GM19239 (cell line): ENCODE measurements around the gene EFNB3.
A peak's percentile ranks its signal among the peaks of the same experiment; 100 is the strongest.

Experiments
- DNase-seq: peaks from one replicate; pipeline ENCODE4 v3.0.0; 2011; ENCODE audit warnings: low spot score; ENCODE audit not compliant: insufficient read length
- FAIRE-seq: peaks from 2 replicates; lab custom pipeline; 2011; peaks lifted over from hg19 to GRCh38; lab: Jason Lieb, UNC

EFNB3 gene

DNA sequence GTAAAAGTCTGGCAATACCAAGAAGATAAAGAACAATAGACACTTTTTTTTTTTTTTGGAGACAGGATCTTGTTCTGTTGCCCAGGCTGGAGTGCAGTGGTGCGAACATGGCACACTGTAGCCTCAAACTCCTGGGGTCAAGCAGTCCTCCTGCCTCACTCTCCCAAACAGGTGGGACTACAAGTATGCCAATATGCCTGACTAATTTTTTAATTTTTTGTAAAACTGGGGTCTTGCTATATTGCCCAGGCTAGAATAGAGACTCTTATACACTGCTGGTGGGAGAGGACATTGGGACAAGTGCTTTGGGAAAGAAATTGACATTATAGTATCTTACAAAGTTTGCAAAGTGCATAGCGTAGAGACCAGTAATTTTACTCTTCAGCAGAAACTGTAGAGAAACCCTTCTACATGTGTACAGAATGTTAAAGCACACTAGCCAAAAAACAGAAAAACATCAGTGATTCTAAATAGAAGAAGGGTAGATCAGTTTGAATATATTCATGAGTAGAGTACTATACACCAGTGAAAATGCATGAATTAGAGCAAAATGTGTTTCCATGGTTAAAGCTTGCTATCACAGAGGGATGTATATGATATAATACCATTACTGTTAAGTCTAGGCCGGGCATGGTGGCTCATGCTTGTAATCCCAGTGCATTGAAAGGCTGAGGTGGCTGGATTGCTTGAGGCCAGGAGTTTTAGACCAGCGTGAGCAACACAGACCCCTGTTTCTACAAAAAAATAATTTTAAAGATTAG, 7.0 kb upstream of the EFNB3 start:
- no peak for DNase-seq
- FAIRE-seq: no peak

DNA sequence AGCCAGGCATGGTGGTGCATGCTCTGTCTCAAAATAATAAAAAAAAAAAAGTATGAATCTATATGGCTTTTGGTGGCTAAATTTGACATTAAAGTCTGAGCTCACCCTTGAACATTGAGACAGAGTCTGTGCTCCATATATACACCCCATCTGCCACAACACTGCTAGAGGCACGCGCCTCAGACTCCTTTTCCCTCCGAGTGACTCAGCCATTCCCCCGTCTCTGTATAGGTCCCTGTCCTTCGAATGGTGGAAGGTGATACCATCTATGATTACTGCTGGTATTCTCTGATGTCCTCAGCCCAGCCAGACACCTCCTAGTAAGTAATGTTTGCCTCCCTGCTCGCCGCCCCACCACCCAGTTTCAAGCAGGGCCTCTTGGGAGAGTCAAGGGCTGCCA, 4.5 kb upstream of the EFNB3 start:
- no peak for FAIRE-seq
- no peak for DNase-seq

DNA sequence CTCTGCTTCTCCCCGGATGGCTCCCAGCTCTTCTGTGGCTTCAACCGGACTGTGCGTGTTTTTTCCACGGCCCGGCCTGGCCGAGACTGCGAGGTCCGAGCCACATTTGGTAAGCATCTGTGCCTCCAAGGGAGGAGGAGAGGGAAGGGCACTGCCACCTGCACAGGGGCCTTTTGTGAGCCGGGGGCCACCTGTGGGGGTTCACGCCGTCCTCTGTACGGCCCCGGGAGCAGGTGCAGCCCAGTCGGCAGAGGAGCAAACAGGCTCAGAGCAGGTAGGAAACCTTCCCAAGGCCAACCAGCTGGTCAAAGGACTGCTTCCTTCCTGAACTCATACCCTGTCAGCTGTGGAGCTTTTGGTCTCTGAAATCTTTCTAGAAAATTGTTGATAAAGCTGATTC, 3.3 kb upstream of the EFNB3 start:
- FAIRE-seq (no peak), DNase-seq (no peak)

DNA sequence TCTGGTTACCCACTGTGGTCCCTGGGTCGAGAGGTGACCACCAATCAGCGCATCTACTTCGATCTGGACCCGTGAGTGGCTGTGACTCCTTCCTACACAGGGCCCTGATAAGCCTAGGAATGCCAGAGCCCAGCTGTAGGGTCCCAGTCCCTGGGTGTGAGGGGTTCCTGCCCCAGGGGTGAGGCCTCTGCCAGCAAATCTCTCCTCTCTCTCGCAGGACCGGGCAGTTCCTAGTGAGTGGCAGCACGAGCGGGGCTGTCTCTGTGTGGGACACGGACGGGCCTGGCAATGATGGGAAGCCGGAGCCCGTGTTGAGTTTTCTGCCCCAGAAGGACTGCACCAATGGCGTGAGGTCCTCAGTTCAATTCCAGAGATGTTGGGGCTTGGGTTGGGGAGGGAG, 2.2 kb upstream of the EFNB3 start:
- FAIRE-seq (no peak), DNase-seq (no peak)

DNA sequence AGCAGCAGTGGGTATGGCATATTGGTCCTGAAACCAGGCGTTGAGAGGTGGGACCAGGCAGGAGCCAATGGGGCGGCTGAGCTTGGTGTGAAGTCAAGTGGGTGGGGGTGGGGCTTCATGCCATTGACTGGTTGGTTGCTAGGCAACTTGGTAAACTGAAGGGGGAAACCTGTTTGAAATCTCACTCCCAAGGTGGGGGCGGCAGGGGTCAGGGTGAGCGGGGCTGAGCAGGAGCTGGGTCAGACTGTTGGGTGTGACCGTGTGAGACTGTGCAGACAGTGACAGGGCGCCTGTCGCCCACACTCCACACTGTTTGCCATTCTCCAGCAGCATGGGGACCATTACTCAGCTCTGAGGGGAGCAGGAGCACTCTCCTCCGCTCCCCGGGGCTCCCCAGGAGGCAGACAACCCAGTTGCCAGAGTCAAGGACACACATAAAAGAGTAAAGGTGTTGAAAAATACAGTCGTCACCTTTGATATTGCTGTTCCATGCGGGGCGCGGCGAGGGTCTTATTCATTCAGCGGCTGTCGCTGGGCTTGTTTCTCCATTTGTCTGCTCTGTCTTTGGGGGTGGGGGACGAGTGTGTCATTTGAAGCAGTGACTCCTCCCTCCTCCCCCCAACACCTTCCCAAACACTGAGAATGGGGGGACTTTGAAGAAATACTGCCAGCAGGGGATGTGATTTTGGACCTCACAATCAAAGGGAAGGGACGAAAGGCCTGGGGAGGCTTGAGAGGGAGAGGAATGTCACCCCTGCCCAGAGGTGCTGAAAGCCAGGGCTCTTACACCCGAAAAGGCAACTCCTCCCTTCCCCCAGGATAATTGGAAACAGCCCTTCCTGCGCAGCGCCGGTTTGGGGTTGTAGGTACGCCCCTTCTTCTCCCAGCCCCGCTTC, 1.2 kb upstream of the EFNB3 start:
- DNase-seq (no peak), FAIRE-seq (no peak)

DNA sequence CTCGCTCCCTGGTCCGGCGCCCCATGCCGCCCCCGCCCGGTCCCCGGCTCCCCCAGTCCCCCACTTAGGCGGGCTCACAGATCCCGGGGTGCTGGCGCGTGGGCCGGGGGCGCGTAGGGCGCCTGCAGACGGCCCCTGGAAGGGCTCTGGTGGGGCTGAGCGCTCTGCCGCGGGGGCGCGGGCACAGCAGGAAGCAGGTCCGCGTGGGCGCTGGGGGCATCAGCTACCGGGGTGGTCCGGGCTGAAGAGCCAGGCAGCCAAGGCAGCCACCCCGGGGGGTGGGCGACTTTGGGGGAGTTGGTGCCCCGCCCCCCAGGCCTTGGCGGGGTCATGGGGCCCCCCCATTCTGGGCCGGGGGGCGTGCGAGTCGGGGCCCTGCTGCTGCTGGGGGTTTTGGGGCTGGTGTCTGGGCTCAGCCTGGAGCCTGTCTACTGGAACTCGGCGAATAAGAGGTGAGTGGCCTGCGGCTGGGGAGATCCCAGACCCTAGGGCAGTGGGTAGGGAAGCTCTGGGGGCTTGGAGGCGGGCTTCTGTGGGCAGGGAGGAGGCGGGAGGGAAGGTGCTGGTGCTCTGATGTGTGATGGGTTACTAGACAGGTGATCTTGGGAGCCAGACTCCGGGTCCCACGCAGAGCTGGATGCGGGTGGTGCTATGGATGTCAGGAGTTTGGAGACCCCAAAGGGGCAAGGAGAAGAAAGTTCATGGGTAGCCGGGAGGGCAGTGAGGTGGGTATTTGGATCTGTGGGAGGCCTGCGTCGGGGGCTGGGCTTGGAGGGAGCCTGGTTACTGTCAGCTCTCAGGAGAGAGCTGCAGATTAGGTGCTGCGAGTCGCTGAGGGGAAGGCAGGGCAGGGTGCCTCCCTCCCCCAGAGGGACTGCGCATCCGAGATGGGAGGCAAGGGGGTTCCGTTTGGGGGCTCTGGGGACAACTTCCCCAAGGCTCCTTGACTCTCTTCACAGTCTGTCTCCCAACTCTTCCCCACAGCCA, 560 bp downstream of the EFNB3 start:
- DNase-seq: no peak
- no peak for FAIRE-seq

DNA sequence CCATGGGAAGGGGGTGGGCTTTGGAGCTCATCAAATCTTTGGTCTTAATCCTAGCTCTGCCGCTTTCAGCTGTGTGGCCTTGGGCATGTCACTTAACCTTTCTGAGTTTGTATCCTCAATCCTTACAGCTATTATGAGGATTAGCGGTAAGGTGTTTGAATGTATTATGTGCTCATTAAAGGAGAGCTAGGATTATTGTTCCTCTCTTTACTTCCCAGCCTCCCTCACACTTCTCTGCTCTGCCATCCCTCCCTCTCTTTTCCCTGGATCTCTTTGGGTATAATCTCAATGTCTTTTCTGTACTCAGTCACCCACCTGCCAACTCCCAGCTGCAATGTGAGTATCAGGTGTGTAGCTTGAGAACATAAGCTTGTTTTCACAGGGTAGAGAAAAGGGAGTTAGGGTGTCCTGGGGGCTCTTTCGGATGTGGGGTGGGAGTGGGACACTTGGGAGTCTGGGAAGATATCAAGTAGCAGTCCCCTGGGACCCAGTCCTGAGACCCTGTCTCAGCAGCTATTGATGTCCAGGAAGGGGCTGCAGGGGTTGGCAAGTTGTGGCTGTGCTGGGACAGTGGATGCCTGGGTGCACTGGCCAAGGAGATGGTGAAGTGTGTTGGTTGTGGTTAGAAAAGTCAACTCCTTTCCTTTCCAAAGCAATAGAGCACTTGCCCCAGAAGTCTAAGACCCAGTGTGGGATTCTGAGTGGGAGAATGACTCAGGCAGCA, 1.8 kb downstream of the EFNB3 start:
- DNase-seq (no peak), FAIRE-seq (no peak)

DNA sequence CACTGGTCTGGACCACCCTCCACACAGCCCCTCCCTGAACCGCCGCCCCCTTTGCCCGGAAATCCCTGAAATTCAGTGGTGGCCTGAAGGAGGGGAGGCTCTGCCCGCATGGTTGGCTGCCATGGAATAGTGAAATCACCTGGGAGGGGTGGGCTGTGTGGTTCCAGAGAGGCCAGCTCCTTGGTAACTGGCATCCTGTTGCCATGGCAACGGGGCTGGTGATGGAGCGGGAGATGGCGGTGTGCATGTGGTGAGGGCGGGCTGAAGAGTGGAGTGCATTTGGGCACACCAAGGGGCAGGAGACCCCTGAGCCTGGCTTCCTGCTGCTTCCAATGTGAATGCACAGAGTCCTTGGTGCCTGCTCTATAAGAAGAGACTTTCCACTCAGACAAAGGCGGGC, 2.4 kb downstream of the EFNB3 start:
- FAIRE-seq (no peak), DNase-seq (no peak)

DNA sequence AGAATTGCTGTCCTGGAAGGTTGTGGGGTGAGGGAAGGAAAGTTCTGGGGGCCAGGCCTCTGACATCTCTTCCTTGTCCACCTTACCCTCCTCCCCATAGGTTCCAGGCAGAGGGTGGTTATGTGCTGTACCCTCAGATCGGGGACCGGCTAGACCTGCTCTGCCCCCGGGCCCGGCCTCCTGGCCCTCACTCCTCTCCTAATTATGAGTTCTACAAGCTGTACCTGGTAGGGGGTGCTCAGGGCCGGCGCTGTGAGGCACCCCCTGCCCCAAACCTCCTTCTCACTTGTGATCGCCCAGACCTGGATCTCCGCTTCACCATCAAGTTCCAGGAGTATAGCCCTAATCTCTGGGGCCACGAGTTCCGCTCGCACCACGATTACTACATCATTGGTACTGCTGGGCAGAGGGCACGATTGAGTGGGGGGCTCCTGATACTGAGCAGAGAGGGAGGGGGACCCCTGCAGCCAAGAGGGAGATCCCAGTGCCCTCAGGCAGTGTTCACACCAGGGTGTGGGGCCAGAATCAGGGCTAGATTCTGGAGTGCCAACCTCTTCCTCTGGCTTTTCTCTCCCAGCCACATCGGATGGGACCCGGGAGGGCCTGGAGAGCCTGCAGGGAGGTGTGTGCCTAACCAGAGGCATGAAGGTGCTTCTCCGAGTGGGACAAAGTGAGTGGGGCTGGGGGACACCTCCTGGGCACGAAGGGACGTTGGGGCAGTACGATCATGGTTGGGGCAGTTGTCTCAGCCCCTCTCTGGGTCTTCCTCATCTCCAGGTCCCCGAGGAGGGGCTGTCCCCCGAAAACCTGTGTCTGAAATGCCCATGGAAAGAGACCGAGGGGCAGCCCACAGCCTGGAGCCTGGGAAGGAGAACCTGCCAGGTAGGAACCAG, 3.1 kb downstream of the EFNB3 start:
- no peak for FAIRE-seq
- no peak for DNase-seq

DNA sequence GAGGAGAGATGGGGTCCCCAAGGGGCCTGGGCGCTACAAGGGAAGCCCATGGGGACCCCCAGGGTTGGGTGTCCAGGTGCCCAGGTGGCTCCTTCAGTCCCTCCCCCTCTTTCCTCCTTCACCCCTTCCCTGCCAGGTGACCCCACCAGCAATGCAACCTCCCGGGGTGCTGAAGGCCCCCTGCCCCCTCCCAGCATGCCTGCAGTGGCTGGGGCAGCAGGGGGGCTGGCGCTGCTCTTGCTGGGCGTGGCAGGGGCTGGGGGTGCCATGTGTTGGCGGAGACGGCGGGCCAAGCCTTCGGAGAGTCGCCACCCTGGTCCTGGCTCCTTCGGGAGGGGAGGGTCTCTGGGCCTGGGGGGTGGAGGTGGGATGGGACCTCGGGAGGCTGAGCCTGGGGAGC, 4.0 kb downstream of the EFNB3 start:
- DNase-seq: no peak

DNA sequence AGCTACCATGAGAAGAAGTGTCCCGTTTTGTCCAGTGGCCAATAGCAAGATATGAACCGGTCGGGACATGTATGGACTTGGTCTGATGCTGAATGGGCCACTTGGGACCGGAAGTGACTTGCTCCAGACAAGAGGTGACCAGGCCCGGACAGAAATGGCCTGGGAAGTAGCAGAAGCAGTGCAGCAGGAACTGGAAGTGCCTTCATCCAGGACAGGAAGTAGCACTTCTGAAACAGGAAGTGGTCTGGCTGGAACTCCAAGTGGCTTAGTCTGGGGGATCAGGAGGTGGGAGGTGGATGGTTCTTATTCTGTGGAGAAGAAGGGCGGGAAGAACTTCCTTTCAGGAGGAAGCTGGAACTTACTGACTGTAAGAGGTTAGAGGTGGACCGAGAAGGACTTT, 5.3 kb downstream of the EFNB3 start:
- DNase-seq (no peak), FAIRE-seq (peak; percentile 68)

More for the DNA sequence above, 4.0 kb downstream of the EFNB3 start:
- no peak for FAIRE-seq

DNA sequence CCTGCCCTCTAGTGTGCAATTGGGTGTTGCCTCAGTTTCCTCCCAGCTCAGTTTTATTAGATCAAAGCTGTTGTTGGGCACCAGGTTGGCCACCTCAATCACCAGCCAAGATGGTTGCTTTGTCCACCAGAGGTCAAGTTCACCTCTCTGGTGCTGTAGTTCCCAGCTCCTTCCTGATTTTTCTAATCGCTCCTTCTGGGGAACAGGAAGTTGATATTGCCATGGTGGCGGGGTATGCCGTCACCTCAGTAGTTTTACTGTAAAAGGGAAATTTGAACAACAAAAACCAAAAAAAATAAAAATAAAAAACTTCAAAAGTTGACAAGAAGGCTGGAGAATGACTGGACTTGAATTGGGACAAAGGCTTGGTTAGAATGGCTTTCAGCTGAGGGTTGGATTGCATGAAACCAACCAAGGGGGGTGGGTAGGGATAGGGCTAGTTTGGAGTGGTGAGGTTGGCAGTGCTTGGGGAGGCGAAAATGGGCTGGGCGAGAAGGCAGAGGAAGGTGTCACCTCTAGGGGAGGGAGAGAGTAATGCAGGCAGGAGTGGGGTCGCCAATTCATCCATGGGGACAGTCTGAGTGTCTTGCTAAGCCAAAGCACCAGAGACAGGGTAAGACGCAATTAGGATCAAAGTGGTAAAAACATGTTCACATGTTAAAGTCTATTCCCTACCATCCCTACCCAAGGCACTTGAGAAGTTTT, 6.2 kb downstream of the EFNB3 start:
- no peak for FAIRE-seq

DNA sequence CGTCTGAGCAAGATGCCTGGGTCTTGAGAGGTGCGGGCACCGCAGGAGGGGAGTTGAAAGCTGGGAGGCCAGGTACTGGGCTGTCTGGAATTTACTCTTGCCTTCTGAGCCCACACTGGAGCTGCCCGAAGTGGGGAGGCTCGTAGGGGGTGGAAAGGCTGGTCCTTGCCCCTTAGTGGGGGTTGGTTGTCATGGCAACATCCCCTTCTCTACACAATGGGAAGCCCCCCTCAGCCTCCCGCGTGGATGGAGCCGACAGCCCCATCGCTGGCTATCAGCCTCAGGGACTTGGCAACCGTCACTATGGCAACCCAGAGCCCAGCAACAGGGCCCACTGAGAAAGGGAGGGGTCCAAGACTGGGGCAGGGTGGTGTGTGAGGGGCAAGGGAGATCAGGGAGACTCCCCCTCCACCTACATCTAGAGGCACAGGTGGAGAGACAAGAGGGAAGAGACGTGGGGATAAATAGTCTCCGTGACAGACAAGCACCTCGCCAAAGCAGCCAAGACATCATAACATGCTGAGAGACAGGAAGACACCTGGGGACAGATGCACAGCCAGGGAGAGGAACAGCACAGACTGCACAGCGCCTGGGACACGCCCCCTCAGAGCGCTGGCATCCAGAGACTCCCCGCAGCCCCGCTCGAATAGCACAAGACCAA, 7.2 kb downstream of the EFNB3 start:
- DNase-seq (no peak), FAIRE-seq (no peak)

More for the DNA sequence above, 6.2 kb downstream of the EFNB3 start:
- no peak for DNase-seq

DNA sequence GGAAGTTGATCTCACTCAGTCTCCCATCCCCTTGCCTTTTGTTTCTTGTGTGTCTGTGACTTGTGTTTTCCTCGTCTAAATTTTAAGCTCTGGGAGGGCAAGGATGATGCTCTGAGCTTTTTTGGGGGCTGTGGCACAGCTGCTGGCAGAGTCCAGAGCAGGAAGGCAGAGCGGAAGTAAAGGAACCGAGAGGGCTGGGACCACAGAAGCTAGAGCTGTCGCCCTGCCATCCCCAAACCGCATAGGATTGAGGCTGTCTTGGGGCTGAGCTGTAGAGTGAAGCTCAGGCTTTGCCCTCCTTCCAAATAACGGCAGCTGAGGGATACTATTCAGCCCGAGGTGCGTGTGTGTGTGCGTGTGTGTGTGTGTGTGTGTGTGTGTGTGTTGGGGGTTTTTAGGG, 8.8 kb downstream of the EFNB3 start:
- DNase-seq: no peak
- FAIRE-seq: no peak

DNA sequence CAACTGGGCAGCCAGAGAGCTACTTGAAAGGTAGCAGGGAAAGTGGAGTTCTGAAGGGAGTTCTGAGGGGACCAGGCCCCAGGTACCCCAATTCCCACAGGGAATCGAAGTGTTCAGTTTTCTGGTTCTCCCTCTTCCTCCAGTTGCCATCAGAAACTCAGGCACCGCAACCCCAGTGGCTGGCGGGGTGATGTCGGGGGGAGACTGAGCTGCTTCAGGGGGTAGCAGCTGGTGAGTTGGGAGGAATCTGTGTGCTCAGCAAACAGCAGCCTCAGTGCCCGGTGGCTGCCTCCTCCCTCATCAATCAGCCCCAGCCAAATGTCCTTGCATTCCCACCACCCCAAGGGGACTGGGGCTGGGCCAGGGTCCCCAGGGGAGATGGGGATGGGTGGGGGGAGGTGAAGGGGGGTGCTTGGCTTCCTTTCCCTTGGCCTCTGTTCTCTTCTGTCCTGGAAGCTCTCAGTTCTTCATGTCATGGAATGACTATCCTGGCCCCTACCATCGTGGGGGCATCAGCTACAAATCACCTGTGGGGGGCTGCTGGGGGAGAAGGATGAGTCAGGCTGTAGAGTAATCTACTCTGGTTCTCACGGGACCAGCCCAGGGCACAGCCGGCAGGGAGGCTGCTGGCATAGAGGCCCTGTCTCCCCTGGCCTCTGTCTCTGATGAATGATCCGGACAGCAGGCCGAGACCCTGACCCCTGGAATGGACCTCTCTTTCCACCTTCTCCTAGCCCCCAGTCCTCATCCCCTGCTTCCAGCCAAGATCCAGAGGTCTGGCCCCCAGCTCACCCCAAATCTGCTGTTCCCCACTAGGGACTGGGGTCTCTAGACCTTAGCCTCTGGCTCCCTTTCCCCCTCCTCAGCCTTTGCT, 10.0 kb downstream of the EFNB3 start:
- DNase-seq (no peak), FAIRE-seq (no peak)

DNA sequence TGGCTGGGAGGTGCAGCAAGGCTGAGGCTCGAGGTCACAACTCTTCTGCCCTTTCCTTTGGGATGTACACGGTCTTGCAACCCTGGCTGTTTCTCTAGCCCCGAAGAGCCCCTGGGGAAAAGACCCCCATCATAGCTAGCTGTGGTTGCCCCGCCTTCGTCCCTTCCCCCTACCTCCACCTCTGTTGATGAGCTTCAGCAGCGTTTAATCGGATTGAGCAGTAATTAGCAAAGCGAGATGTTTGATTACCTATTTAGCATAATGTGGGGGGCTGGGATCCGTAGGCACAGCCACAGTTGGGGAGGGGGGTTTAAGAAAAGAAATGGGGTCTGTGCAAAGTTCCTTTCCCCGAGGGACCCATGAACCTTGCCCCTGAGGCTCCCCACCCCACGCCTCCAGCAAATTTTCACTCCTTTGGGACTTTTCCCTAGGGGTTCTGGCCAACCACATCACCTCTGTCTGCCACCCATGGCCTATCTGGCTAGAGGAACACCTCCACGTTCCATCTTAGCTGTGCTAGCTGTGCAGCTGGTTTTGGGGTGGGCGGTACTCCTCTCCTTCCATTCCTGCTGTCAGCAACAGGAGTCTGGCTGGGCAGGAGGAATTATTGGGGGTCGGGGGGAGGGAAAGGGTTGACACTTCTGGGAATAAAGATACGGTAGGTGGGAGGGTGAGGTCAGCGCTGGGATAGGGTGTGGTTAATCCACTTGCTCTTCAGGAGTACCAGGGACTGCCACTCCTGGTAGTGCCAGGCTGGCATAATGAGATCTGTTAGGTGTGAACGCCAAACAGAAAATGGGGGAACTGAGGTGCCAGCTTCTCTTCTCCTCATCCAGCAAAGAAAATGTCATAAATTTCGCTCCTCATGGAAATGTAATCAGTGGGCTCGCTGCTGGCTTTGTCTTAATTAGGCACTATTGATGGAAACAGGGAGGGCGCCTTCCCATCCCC, 11.2 kb downstream of the EFNB3 start:
- DNase-seq (no peak), FAIRE-seq (no peak)
